Ovary (tissue), 3 donors: ENCODE measurements around the gene SLC22A15.

Experiments
- CTCF ChIP-seq, 3 donors: fragments of 450-650 bp in 2 of 3; fragments of 200-600 bp in 1 of 3; IDR thresholded peaks; one replicate each; pipeline versions ENCODE4 v1.5.1 to v1.8.0; 2016 to 2022; ENCODE audit warnings: antibody characterized with exemption in 3 of 3, mild to moderate bottlenecking in 1 of 3
- EP300 ChIP-seq: sonication (generic); formaldehyde crosslinking; IDR thresholded peaks from one replicate; pipeline ENCODE4 v1.6.1; 2017; ENCODE audit warnings: antibody characterized with exemption
- POLR2A ChIP-seq: fragments of 450-650 bp; IDR thresholded peaks from one replicate; pipeline ENCODE4 v1.6.1; 2017; ENCODE audit warnings: antibody characterized with exemption, mild to moderate bottlenecking, moderate library complexity
- donor health status: DM: no; HTN: no; CAD: no.

DNA sequence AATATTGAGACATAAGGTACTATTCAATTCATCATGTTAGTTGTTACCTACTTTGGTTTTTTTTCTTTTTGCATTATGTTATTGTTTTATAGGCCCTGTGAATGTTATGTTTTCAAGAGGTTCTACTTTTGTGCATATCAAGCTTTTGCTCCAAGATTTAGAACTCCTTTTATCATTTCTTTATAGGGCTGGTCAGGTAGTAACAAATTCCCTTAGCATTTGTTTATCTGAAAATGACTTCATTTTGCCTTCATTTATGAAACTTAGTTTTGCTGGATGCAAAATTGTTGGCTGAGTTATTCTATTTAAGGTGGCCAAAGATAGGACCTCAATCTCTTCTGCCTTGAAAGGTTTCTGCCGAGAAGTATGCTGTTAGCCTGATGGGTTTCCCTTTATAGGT, 113.6 kb downstream of the SLC22A15 start:
- TF ChIP-seq CTCF (IDR thresholded peaks at IDR 0.05) (no peak), POLR2A (no peak), EP300 (no peak)
